IMR-90 (cell line): Measurements from ENCODE around the gene HSPB7. TPM values are rescaled to one million over a fixed set of nuclear protein-coding genes. Genes with fewer than 3 reads are reported as not detected.

Experiments used
- ATAC-seq: fragments of 200-7000 bp; cut with Tn5 transposase; 2 replicates; pipeline ENCODE4 v1.9.1; 2020; ENCODE audit warnings: low read depth, mild to moderate bottlenecking, moderate library complexity
- BruUV-seq: library from RNA; stranded (reverse); fragments of 400-500 nt; replicated peaks from 2 replicates; lab custom pipeline; 2021; lab: Mats Ljungman, UMichigan
- CTCF ChIA-PET: fragments of 300-600 bp; formaldehyde crosslinking; extraction: SDS; loops from one replicate; lab custom pipeline; 2021; ENCODE audit warnings: antibody characterized with exemption; lab: Yijun Ruan, JAX
- POLR2A ChIA-PET: fragments of 300-600 bp; sonication (Branson Sonifier 250); formaldehyde crosslinking; loops from one replicate; lab custom pipeline; 2022; ENCODE audit warnings: antibody characterized with exemption; ENCODE audit not compliant: unreplicated experiment; lab: Charles Lee
- DNase-seq: peaks from one replicate; pipeline ENCODE4 v3.0.0; 2013
- H2AFZ ChIP-seq: replicated peaks from 2 replicates; pipeline ENCODE3; 2013; ENCODE audit warnings: low read length, mild to moderate bottlenecking; ENCODE audit not compliant: poor library complexity
- H2AK5ac ChIP-seq: 2 replicates; pipeline ENCODE4 v1.6.1; 2013; ENCODE audit warnings: low read depth, low read length, inconsistent platforms
- H2AK9ac ChIP-seq: replicated peaks from 2 replicates; pipeline ENCODE3; 2013; ENCODE audit warnings: mild to moderate bottlenecking, low read depth, low read length, moderate library complexity; ENCODE audit not compliant: poor library complexity
- H2BK120ac ChIP-seq: 2 replicates; pipeline ENCODE4 v1.6.1; 2013; ENCODE audit warnings: low read depth, low read length, inconsistent platforms
- H2BK15ac ChIP-seq: 3 replicates; pipeline ENCODE4 v1.6.1; 2013; ENCODE audit warnings: low read depth, low read length, inconsistent platforms
- H2BK20ac ChIP-seq: 2 replicates; pipeline ENCODE4 v1.6.1; 2013; ENCODE audit warnings: low read depth, mild to moderate bottlenecking, inconsistent platforms, low read length, moderate library complexity
- H2BK5ac ChIP-seq: 2 replicates; pipeline ENCODE4 v1.6.1; 2013; ENCODE audit warnings: mild to moderate bottlenecking, low read depth, low read length, inconsistent platforms; ENCODE audit not compliant: poor library complexity, severe bottlenecking
- H3K14ac ChIP-seq: replicated peaks from 2 replicates; pipeline ENCODE4 v1.6.1; 2013; ENCODE audit warnings: low read depth, low read length, inconsistent platforms
- H3K18ac ChIP-seq: 2 replicates; pipeline ENCODE4 v1.6.1; 2013; ENCODE audit warnings: low read depth, low read length, control low read depth
- H3K23ac ChIP-seq: 2 replicates; pipeline ENCODE4 v1.6.1; 2013; ENCODE audit warnings: low read depth, low read length, inconsistent platforms
- H3K27ac ChIP-seq: 2 replicates; pipeline ENCODE4 v1.5.1; 2013; ENCODE audit warnings: mild to moderate bottlenecking, control low read depth, low read length; ENCODE audit not compliant: insufficient read depth
- H3K27me3 ChIP-seq: 2 replicates; pipeline ENCODE4 v1.6.1; 2013; ENCODE audit warnings: low read length; ENCODE audit not compliant: control insufficient read depth, insufficient read depth
- H3K36me3 ChIP-seq: 2 replicates; pipeline ENCODE4 v1.6.1; 2013; ENCODE audit warnings: low read length, mixed read lengths; ENCODE audit not compliant: control insufficient read depth, insufficient read depth
- H3K4ac ChIP-seq: 2 replicates; pipeline ENCODE4 v1.6.1; 2013; ENCODE audit warnings: low read depth, low read length, inconsistent platforms
- H3K4me1 ChIP-seq: 2 replicates; pipeline ENCODE4 v1.6.1; 2013; ENCODE audit warnings: low read length, mixed read lengths; ENCODE audit not compliant: control insufficient read depth, insufficient read depth
- H3K4me2 ChIP-seq: 2 replicates; pipeline ENCODE4 v1.6.1; 2013; ENCODE audit warnings: low read depth, mild to moderate bottlenecking, control low read depth, low read length, moderate library complexity
- H3K4me3 ChIP-seq: 2 replicates; pipeline ENCODE4 v1.5.1; 2013; ENCODE audit warnings: low read depth, mild to moderate bottlenecking, control low read depth, low read length, moderate library complexity; ENCODE audit not compliant: insufficient read depth
- H3K56ac ChIP-seq: 2 replicates; pipeline ENCODE4 v1.6.1; 2013; ENCODE audit warnings: low read length, inconsistent platforms; ENCODE audit not compliant: insufficient read depth; ENCODE audit errors: extremely low read depth
- H3K79me1 ChIP-seq, 2 experiments: 2 replicates each; pipeline ENCODE4 v1.6.1; 2013; ENCODE audit warnings: low read length in 2 of 2, inconsistent platforms in 1 of 2, low read depth in 1 of 2
- H3K9ac ChIP-seq: 2 replicates; pipeline ENCODE4 v1.6.1; 2013; ENCODE audit warnings: low read depth, low read length, control low read depth
- H3K9me1 ChIP-seq: 2 replicates; pipeline ENCODE4 v1.6.1; 2013; ENCODE audit warnings: low read length, inconsistent platforms; ENCODE audit not compliant: insufficient read depth
- H3K9me3 ChIP-seq: 2 replicates; pipeline ENCODE4 v1.6.1; 2013; ENCODE audit warnings: low read length; ENCODE audit not compliant: control insufficient read depth, insufficient read depth
- H4K20me1 ChIP-seq: 2 replicates; pipeline ENCODE4 v1.6.1; 2013; ENCODE audit warnings: low read length, inconsistent platforms; ENCODE audit not compliant: insufficient read depth
- H4K5ac ChIP-seq: 2 replicates; pipeline ENCODE4 v1.6.1; 2013; ENCODE audit warnings: mild to moderate bottlenecking, low read depth, low read length, control low read depth
- H4K8ac ChIP-seq, 2 experiments: 2 replicates each; pipeline ENCODE4 v1.6.1; 2013; ENCODE audit warnings: low read depth in 2 of 2, low read length in 2 of 2, control low read depth in 1 of 2, inconsistent platforms in 1 of 2
- H4K91ac ChIP-seq: 2 replicates; pipeline ENCODE4 v1.6.1; 2013; ENCODE audit warnings: low read depth, low read length, inconsistent platforms; ENCODE audit not compliant: insufficient read depth
- BHLHE40 ChIP-seq: fragments of 150-350 bp; IDR thresholded peaks from 2 replicates; pipeline ENCODE4 v1.6.1; 2016; ENCODE audit warnings: mild to moderate bottlenecking, low read depth, low read length
- CHD1 ChIP-seq: IDR thresholded peaks from 2 replicates; pipeline ENCODE4 v1.6.1; 2012; ENCODE audit warnings: low read depth, low read length, improper control_type of control experiment
- FOS ChIP-seq: fragments of 150-350 bp; IDR thresholded peaks from 2 replicates; pipeline ENCODE4 v1.6.1; 2016; ENCODE audit warnings: low read depth, low read length
- MAFK ChIP-seq: IDR thresholded peaks from 2 replicates; pipeline ENCODE4 v1.6.1; 2012; ENCODE audit warnings: low read depth, low read length, improper control_type of control experiment
- MAZ ChIP-seq: IDR thresholded peaks from 2 replicates; pipeline ENCODE4 v1.6.1; 2012; ENCODE audit warnings: low read depth, mild to moderate bottlenecking, low read length, improper control_type of control experiment, moderate library complexity, borderline replicate concordance
- MXI1 ChIP-seq: IDR thresholded peaks from 2 replicates; pipeline ENCODE4 v1.6.1; 2012; ENCODE audit warnings: low read depth, mild to moderate bottlenecking, low read length, moderate library complexity, borderline replicate concordance
- RAD21 ChIP-seq: IDR thresholded peaks from 2 replicates; pipeline ENCODE4 v1.6.1; 2012; ENCODE audit warnings: low read length, improper control_type of control experiment
- SMC3 ChIP-seq: fragments of 150-350 bp; IDR thresholded peaks from 2 replicates; pipeline ENCODE4 v1.6.1; 2016; ENCODE audit warnings: low read depth, mild to moderate bottlenecking, antibody characterized with exemption, low read length, moderate library complexity
- WGBS, 2 experiments: methylation state at CpG; one replicate each; pipeline versions ENCODE4 v1.1.5 to v1.1.7; 2013; ENCODE audit warnings: missing lambda C conversion rate in 2 of 2; ENCODE audit not compliant: insufficient read length in 1 of 2; ENCODE audit errors: extremely low coverage in 2 of 2; 5-methylcytosine and 5-hydroxymethylcytosine counted together
- dilution Hi-C: fragments of 300-500 bp; cut with HindIII; formaldehyde crosslinking; loops from one replicate; pipeline ENCODE4 v1.14.3; 2018; ENCODE audit warnings: low sequenced_read_pairs; ENCODE audit not compliant: unreplicated experiment
- in situ Hi-C: fragments of 300-500 bp; cut with MboI; formaldehyde crosslinking; loops from 3 replicates; pipeline ENCODE4 v1.14.3; 2019; ENCODE audit warnings: low sequenced_read_pairs, inconsistent platforms, mixed read lengths
- intact Hi-C: fragments of 100-400 bp; cut with micrococcal nuclease; formaldehyde crosslinking; loops from 2 replicates; pipeline ENCODE4 v1.10.0; 2022
- polyA plus RNA-seq, 3 experiments: library from polyadenylated mRNA; depleted of rRNA; stranded (reverse); fragments of >200 nt; gene quantifications; 2 replicates each; pipeline ENCODE4 v1.2.3, GENCODE V29; 2012; ENCODE audit warnings: low replicate concordance in 1 of 3
- total RNA-seq: library from RNA; depleted of rRNA; stranded (reverse); fragments of >200 nt; gene quantifications from 2 replicates; pipeline ENCODE4 v1.2.3, GENCODE V29; 2012
- TF ChIP-seq, protein P1 (sequence below): fragments of 150-350 bp; IDR thresholded peaks from 2 replicates; pipeline ENCODE4 v1.6.1; 2017; ENCODE audit warnings: mild to moderate bottlenecking, antibody characterized with exemption, low read length, low read depth

Gene HSPB7
- total and polyA plus RNA-seq, 2 of the 4 experiments (the other 2 are of a cell fraction), result 0.54 to 3.0 TPM

DNA sequence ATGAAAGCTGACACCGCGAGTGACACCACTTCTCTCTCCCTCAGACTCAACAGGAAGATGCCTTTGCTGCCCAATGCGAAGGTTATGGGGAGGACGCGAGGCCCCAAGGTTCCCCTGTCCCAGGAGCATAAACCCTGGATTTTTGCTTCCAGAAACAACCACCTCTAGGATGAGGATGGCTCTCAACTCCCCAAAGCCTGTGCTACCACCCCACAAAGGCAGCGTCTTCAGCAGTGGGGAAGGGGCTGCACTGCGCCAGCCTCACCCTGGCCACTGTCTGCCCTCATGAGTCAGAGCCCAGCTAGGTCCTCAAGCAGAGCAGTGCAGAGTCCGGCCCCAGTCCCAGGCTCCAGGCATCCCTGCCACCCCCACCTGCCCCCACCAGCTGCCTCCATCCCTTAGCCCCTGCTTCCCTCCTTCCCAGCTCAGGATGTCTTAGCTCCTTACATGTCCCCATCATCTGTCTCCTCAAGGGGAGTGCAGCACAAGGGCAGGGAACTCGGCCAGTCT, 20.7 kb downstream of the HSPB7 start:
- intact Hi-C loops, result no loop called here
- no peak overlapping the region for H2AK9ac ChIP-seq
- no peak overlapping the region for H3K9ac ChIP-seq
- no peaks in the 10 kb centered on the region for H3K36me3 ChIP-seq
- H2AK5ac ChIP-seq, result no peak overlapping the region
- DNase-seq (no peak), ATAC-seq (no peak)
- H2BK120ac ChIP-seq, result no peak overlapping the region
- H3K27me3 ChIP-seq, result peaks cover 15% of the 10 kb centered on the region; the same call in 1 of the 2 replicates
- H2BK20ac ChIP-seq, result no peak overlapping the region
- dilution Hi-C loops, result no loop called here
- in situ Hi-C loops, result loop anchor here (5.0 to 10.0 kb wide), 2 partner anchors 62 to 180 kb away; no protein-coding TSS in a partner anchor
- H3K9me1 ChIP-seq, result no peaks in the 10 kb centered on the region
- H4K8ac ChIP-seq, result no peak overlapping the region
- no peak overlapping the region for H3K56ac ChIP-seq
- H2BK5ac ChIP-seq, result no peak overlapping the region
- H2BK15ac ChIP-seq, result no peak overlapping the region
- ChIA-PET POLR2A (no interaction called here), CTCF (no interaction called here)
- H3K4ac ChIP-seq, result no peak overlapping the region
- no peak overlapping the region for H3K4me2 ChIP-seq
- no peaks in the 10 kb centered on the region for H3K79me1 ChIP-seq
- H3K4me3 ChIP-seq, result no peak overlapping the region
- WGBS, 2 experiments, result 89% methylated on average over 4 of the region's 9 CpGs; no CpG with 5 or more reads in 1 of the 2 experiments
- H3K4me1 ChIP-seq, result peaks cover 2% of the 10 kb centered on the region; the same call in 1 of the 2 replicates
- no peak overlapping the region for H4K91ac ChIP-seq
- H3K9me3 ChIP-seq, result no peaks in the 10 kb centered on the region
- H3K14ac ChIP-seq, result no peak overlapping the region
- no peak overlapping the region for H4K5ac ChIP-seq
- no peak for TF ChIP-seq CHD1
- no peak for TF ChIP-seq MAZ
- TF ChIP-seq, protein P1, sequence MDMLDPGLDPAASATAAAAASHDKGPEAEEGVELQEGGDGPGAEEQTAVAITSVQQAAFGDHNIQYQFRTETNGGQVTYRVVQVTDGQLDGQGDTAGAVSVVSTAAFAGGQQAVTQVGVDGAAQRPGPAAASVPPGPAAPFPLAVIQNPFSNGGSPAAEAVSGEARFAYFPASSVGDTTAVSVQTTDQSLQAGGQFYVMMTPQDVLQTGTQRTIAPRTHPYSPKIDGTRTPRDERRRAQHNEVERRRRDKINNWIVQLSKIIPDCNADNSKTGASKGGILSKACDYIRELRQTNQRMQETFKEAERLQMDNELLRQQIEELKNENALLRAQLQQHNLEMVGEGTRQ, result no peak
- no peak for TF ChIP-seq SMC3
- TF ChIP-seq RAD21, result no peak
- TF ChIP-seq MAFK, result no peak
- TF ChIP-seq BHLHE40, result no peak
- no peak for TF ChIP-seq MXI1
- TF ChIP-seq FOS, result no peak
- no peak overlapping the region for H3K27ac ChIP-seq
- H2AFZ ChIP-seq, result no peak overlapping the region
- no peak overlapping the region for H3K23ac ChIP-seq
- H3K18ac ChIP-seq, result no peak overlapping the region
- no peaks in the 10 kb centered on the region for H4K20me1 ChIP-seq
- no TSS peak for BruUV-seq
